ENCODE results near the gene AR.

Gene AR

DNA sequence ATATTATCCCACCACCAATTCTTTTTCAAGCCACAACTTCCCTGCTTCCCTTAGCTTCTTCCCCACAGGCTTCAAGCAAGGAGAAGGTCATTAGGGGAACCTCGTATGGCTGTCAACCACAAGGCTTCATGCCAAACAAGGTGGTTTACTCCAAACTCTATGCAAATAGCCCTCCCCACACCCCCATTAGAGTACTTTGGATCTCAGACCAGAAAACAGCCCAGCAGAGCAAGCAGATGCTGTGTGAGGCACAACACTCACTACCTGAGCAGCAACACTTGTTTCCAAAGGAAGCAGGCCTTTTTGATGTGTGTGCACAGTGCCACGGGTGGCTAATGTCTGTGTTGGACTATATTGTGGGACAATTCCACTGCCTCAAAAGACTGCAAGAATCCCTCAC is 189.0 kb downstream of the AR start:
- DNase-seq: no peak

DNA sequence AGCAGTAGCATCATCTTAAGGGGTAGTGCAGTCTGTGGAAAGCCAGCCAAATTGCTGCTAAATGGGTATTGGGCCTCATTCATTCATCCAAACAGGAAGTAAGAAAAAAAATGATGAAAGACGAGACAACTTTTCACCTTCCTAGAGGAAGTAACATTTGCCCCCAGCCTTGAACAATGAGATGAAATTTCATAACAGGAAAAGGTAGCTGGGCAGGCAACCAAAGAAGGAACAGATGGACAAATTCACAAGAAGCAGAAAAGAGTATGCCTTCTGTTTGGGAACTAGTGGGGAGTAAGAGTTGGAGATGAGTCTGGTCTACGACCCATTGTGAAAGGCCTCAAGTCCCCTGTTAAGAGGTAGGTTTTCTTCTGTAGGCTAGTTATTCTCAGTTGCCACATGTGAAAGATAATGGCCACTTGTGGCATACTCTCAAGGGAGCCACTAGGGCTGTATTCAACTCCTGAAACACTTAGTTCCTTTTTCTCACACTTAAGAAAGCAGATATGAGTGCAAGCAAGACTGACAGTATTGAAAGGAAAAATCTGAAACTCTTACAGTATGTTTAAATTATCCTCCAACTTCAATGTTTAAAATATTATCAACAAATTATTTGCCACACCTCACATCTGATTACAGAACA is 190.4 kb downstream of the AR start:
- no peak for DNase-seq

DNA sequence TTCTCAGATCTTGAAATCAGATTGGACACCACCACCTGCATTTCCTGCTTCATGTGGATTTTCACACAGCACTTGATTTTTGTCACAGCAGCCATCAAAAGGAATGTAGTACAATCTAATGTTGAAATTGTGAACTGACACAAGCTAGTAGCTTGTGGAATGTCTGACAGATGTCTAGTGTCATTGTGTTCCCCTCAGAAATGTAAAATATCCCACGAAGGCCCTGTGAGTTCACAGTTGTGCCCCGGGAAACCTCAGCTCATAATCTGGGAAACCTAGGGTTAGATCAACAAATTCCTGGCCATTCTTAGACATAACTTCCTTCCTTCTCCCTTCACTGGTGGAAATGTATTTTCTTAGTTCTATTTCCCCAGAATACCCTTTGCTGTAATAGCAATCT is 205.7 kb downstream of the AR start:
- no peak for DNase-seq

GRCh38 chrX:67750694-67751093 is 206.9 kb downstream of the AR start:
- no peak for DNase-seq

DNA sequence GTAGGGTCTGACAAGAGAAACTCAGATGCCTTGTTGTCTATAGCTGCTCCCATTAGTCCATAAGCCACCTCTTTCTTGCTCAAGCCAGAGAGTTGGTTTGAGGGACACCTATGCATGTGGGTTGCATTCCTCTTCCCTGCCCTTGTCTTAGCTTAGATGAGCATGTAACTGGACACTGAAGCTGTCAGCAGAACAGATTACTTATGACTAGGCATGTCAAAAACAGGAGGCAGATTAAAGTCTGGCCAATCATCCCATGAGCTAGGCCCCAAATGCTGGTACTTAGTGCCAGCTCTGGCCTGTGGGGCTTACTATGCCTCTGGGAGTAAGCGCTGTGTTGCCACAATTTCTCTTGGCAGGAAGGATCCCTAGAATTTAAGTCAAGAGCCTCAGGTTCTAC is 215.2 kb downstream of the AR start:
- DNase-seq: no peak

DNA sequence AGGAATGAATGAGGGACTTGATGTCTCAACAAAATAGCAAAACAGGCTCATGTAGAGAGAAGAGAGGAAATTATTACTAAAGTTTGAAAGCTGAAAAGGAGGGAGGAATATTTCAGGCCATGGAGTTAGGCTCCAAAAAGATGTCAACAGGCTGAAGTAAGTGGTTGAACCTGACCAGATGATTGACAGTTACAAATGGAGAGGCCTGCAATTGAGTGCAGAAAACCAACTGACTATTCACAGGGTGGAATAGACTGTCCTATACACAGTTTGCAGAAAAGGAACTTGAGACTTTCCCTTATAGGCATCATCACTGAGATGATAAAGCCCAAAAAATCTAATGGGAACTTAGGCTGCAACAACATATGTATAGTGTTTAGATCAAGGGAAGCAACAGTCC is 233.3 kb downstream of the AR start:
- DNase-seq: no peak

DNA sequence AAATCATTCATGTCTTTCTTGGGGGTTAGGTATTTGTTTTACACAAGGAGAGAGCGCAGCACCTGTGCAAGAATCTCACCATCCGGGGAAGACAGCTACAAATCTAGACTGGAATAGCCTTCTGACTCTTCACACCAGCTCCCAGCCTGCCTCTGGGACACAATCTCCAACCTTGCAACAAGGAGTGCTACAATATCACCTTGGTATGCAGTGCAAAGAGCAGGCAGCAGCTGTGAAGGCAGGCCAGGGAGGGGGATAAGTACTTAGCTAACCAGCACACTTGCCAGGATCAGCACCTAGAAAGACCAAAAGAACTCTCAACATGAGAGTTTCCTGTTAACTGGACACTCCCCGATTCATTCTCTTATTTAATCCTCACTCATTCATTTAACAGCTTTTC is 235.3 kb downstream of the AR start:
- DNase-seq: no peak

Data from activated T-cell treated with anti-CD3 and anti-CD28 coated beads, Interleukin-2, amount 50 U/mL, for 1 hour (primary cell).